GM10266 (cell line): Measurements from ENCODE around the gene STK33.

Experiments
- DNase-seq: peaks from one replicate; pipeline ENCODE4 v3.0.0; 2012; ENCODE audit errors: extremely low spot score
- CTCF ChIP-seq: IDR thresholded peaks from 2 replicates; pipeline ENCODE4 v1.5.1; 2012; ENCODE audit warnings: mild to moderate bottlenecking, low read depth; ENCODE audit not compliant: control insufficient read depth, insufficient read depth; ENCODE audit errors: missing control alignments

STK33 gene

GRCh38 chr11:8342821-8343681, 251.0 kb downstream of the STK33 start:
- TF ChIP-seq CTCF: no peak

GRCh38 chr11:8341996-8342395, 252.0 kb downstream of the STK33 start:
- no peak for TF ChIP-seq CTCF
- no peak for DNase-seq

More at GRCh38 chr11:8342821-8343681, 251.0 kb downstream of the STK33 start:
- peak; percentile 62 for DNase-seq
